Upper lobe of left lung (tissue), 6 donors: ENCODE measurements around the gene CPSF4L. TPM values are rescaled to one million over a fixed set of nuclear protein-coding genes. Genes with fewer than 3 reads are reported as not detected.

ENCODE experiments used
- ATAC-seq, 2 donors: fragments of 200-7000 bp; cut with Tn5 transposase; one replicate each; pipeline ENCODE4 v1.9.1; 2022; ENCODE audit warnings: mild to moderate bottlenecking in 2 of 2, moderate library complexity in 2 of 2; ENCODE audit not compliant: low FRiP score in 2 of 2
- DNase-seq, 2 donors: peaks; one replicate each; pipeline ENCODE4 v3.0.0-alpha.2; 2019 to 2020
- H3K27ac ChIP-seq, 4 donors: fragments of 200-600 bp; sonication (generic); one replicate each; pipeline ENCODE4 v1.5.1; 2016 to 2019
- H3K27me3 ChIP-seq, 4 donors: fragments of 200-600 bp; sonication (generic); one replicate each; pipeline ENCODE4 v1.5.1; 2017 to 2019
- H3K36me3 ChIP-seq, 4 donors: fragments of 200-600 bp; sonication (generic); one replicate each; pipeline ENCODE4 v1.5.1; 2016 to 2019
- H3K4me1 ChIP-seq, 4 donors: fragments of 200-600 bp; sonication (generic); one replicate each; pipeline ENCODE4 v1.5.1; 2018 to 2019
- H3K4me3 ChIP-seq, 4 donors: fragments of 200-600 bp; sonication (generic); one replicate each; pipeline ENCODE4 v1.5.1; 2017 to 2019; ENCODE audit warnings: mild to moderate bottlenecking in 2 of 4, moderate library complexity in 1 of 4
- H3K9me3 ChIP-seq, 4 donors: fragments of 200-600 bp; sonication (generic); one replicate each; pipeline ENCODE4 v1.5.1; 2018 to 2019
- EP300 ChIP-seq, 4 donors: sonication (generic); formaldehyde crosslinking; IDR thresholded peaks; one replicate each; pipeline ENCODE4 v1.5.1; 2017; ENCODE audit warnings: antibody characterized with exemption in 4 of 4, control low read depth in 2 of 4
- POLR2A ChIP-seq, 4 donors: fragments of 450-650 bp; IDR thresholded peaks; one replicate each; pipeline ENCODE4 v1.5.1; 2016 to 2017; ENCODE audit warnings: antibody characterized with exemption in 4 of 4, mild to moderate bottlenecking in 2 of 4
- POLR2AphosphoS5 ChIP-seq, 2 donors: sonication (generic); formaldehyde crosslinking; IDR thresholded peaks; one replicate each; pipeline ENCODE4 v1.5.1; 2017; ENCODE audit warnings: antibody characterized with exemption in 2 of 2
- WGBS, 2 donors: methylation state at CpG; one replicate each; pipeline ENCODE4 v1.1.5; 2017 to 2018; 5-methylcytosine and 5-hydroxymethylcytosine counted together
- total RNA-seq, 6 donors: library from RNA; depleted of rRNA in 4 of 6; stranded (reverse); fragments of >200 nt in 4 of 6; gene quantifications; one replicate each; pipeline versions ENCODE4 v1.1.0 to v1.2.1, GENCODE V29; 2016 to 2021
- TF ChIP-seq, protein P1 (sequence below), 6 experiments: fragments of 450-650 bp in 4 of 6; fragments of 200-600 bp in 2 of 6; sonication (generic) in 2 of 6; IDR thresholded peaks; one replicate each; pipeline ENCODE4 v1.5.1; 2016 to 2019; ENCODE audit warnings: antibody characterized with exemption in 6 of 6
- donor health status: DM: no; HTN: no; CAD: no; lungs with moderate emphysema.
- donor health status: DM: no; HTN: yes; CAD: no; lungs with severe emphysema.

CPSF4L gene
- total RNA-seq, 6 donors from 2014 or later: 0.46 TPM; not detected in 5

DNA sequence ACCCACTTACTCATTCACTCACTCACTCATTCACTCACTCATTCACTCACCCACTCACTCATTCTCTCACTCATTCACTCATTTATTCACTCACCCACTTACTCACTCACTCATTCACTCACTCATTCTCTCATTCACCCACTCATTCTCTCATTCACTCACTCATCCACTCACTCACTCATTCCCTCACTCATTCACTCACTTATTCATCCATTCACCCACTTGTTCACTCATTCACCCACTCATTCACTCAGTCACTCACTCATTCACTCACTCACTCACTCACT lies 7.6 kb upstream of the CPSF4L start:
- Histone ChIP-seq H3K27me3 (no peaks in the 10 kb centered on the region), H3K9me3 (no peaks in the 10 kb centered on the region), H3K4me3 (no peak overlapping the region), H3K36me3 (no peaks in the 10 kb centered on the region), H3K27ac (no peak overlapping the region), H3K4me1 (no peaks in the 10 kb centered on the region)
- TF ChIP-seq EP300 (IDR thresholded peaks at IDR 0.05) (no peak), POLR2A (IDR thresholded peaks at IDR 0.05) (no peak), POLR2AphosphoS5 (IDR thresholded peaks at IDR 0.05) (no peak)
- TF ChIP-seq, protein P1, sequence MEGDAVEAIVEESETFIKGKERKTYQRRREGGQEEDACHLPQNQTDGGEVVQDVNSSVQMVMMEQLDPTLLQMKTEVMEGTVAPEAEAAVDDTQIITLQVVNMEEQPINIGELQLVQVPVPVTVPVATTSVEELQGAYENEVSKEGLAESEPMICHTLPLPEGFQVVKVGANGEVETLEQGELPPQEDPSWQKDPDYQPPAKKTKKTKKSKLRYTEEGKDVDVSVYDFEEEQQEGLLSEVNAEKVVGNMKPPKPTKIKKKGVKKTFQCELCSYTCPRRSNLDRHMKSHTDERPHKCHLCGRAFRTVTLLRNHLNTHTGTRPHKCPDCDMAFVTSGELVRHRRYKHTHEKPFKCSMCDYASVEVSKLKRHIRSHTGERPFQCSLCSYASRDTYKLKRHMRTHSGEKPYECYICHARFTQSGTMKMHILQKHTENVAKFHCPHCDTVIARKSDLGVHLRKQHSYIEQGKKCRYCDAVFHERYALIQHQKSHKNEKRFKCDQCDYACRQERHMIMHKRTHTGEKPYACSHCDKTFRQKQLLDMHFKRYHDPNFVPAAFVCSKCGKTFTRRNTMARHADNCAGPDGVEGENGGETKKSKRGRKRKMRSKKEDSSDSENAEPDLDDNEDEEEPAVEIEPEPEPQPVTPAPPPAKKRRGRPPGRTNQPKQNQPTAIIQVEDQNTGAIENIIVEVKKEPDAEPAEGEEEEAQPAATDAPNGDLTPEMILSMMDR (IDR thresholded peaks at IDR 0.05): no peak
- no peak for ATAC-seq
- DNase-seq: no peak

DNA sequence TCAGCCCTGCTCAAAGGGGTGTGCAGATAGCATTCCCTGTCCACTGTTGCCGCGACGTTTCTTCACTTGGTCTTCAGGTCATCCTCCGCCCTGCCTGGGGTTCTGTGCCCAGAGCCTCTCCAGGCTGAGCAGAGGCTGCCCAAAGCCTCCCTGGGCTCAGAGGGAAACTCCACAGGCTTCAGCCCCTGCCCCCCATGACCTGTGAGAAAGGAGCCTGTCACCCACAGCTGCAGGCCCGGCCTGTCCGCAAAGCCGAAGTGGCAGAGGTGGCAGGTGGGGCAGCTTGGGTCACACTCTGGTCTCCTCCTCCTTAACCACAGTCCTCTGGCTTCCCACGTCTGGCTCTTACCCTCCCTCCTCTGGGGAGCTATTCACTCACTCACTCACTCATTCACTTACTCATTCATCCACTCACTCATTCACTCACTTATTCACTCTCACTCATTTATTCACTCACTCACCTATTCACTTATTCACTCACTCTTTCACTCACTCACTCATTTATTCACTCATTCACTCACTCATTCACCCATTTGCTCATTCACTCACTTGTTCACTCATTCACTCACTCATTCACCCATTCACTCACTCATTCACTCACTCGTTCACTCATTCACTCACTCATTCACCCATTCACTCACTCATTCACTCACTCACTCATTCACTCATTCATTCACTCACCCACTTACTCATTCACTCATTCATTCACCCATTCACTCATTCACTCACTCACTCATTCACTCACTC lies 7.1 kb upstream of the CPSF4L start:
- no peaks in the 10 kb centered on the region for H3K36me3 ChIP-seq
- 85 to 87% methylated on average over 9 of the region's 9 CpGs for WGBS, 2 donors
- H3K27ac ChIP-seq: no peak overlapping the region
- TF ChIP-seq EP300 (IDR thresholded peaks at IDR 0.05): no peak
- TF ChIP-seq POLR2AphosphoS5 (IDR thresholded peaks at IDR 0.05): no peak
- TF ChIP-seq, protein P1 (IDR thresholded peaks at IDR 0.05): no peak
- no peak for TF ChIP-seq POLR2A (IDR thresholded peaks at IDR 0.05)
- H3K27me3 ChIP-seq: no peaks in the 10 kb centered on the region
- H3K4me3 ChIP-seq: no peak overlapping the region
- no peaks in the 10 kb centered on the region for H3K4me1 ChIP-seq
- ATAC-seq (no peak), DNase-seq (peak in 1 of 2 donors; percentile 45)
- no peaks in the 10 kb centered on the region for H3K9me3 ChIP-seq

DNA sequence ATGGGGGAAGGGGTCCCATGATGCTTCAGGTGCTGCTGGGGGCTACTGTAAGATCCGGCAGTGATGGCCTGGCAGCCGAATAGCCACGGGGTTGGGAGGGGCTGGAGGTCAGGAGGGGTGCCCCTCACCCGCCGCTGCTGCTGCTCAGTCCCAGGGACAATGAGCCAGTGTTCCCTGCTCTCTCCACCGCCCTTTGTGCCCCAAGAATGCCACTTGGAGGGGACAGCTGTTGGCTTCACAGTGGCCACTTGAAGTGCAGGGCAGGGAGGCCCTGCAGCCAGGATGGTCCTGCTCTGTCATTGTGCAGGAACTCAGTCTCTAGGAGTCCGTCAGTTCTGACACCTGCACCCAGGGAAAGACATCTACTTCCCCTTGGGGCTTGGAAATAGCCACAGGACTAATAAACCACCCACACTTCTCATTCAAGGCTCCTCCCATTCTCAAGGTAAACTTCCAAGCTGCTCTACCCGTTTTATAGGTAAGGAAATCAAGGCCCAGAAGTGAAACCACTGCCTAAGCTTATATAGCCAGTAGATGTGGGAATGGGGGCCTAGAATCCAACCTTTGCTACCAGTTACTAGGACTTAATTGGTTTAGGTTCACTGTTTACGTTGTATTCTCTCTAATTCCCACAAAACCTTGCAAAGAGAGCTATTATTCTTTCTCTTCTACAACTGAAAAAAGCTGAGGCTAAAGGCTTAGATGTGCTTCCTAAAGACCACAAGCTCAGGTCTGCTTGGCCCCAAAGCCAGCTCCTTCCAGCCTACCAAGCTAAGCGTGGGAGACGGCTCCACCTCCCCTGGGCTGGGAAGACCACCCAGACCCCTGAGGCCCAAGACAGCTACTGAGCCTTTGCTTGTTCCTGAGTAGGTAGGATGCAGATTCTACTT lies 6.2 kb upstream of the CPSF4L start:
- no peaks in the 10 kb centered on the region for H3K36me3 ChIP-seq
- no peaks in the 10 kb centered on the region for H3K9me3 ChIP-seq
- no peak overlapping the region for H3K27ac ChIP-seq
- ATAC-seq (peak in 1 of 2 donors; percentile 22), DNase-seq (peak in 1 of 2 donors; percentile 24)
- H3K4me3 ChIP-seq: no peak overlapping the region
- H3K27me3 ChIP-seq: no peaks in the 10 kb centered on the region
- 77 to 95% methylated on average over 6 to 11 of the region's 11 CpGs for WGBS, 2 donors
- no peak for TF ChIP-seq POLR2A (IDR thresholded peaks at IDR 0.05)
- TF ChIP-seq, protein P1 (IDR thresholded peaks at IDR 0.05): no peak
- no peak for TF ChIP-seq EP300 (IDR thresholded peaks at IDR 0.05)
- no peak for TF ChIP-seq POLR2AphosphoS5 (IDR thresholded peaks at IDR 0.05)
- peaks cover 0 to under 1% (median 0%) of the 10 kb centered on the region in 4 donors for H3K4me1 ChIP-seq

DNA sequence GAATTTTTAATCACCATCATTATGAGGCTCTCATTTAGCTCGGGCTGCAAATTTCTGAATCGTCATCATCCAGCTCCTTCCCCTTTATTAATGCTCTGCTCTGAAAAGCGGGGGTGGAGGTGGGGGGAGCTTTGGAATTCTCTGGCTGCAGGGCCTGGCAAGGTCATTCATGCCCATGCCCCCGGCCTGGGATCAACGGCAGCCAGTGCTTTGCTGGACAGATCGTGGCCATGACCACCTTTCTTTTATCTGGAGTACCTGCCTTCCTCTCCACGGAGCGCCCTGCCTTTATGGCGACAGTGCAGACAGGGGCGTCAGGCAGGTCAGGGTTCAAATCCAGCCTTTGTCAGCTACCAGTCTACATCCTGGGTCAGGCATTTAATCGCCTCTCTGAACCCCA lies 5.1 kb upstream of the CPSF4L start:
- H3K4me1 ChIP-seq: peaks cover 3 to 10% (median 6%) of the 10 kb centered on the region in 4 donors
- ATAC-seq: no peak
- no peak for DNase-seq
- TF ChIP-seq POLR2AphosphoS5 (IDR thresholded peaks at IDR 0.05): no peak
- TF ChIP-seq, protein P1 (IDR thresholded peaks at IDR 0.05): no peak
- TF ChIP-seq POLR2A (IDR thresholded peaks at IDR 0.05): no peak
- TF ChIP-seq EP300 (IDR thresholded peaks at IDR 0.05): no peak
- no peaks in the 10 kb centered on the region for H3K36me3 ChIP-seq
- 86 to 87% methylated on average over 9 to 11 of the region's 11 CpGs for WGBS, 2 donors
- no peak overlapping the region for H3K4me3 ChIP-seq
- no peaks in the 10 kb centered on the region for H3K9me3 ChIP-seq
- no peak overlapping the region for H3K27ac ChIP-seq
- no peaks in the 10 kb centered on the region for H3K27me3 ChIP-seq
